Measurements from ENCODE around the gene ADGRD1.

Gene ADGRD1

GRCh38 chr12:130947028-130947613 is 6.6 kb upstream of the ADGRD1 start:
- peaks cover 2% of the 10 kb centered on the region for H3K9me3 ChIP-seq (ENCODE audit: low read length)
- no peaks in the 10 kb centered on the region for H3K36me3 ChIP-seq (ENCODE audit: insufficient read depth, low read length)
- peaks cover 3% of the 10 kb centered on the region for H3K27me3 ChIP-seq (ENCODE audit: insufficient read depth, low read length)
- no peak overlapping the region for H2AFZ ChIP-seq (ENCODE audit: low read depth, low read length)
- no peak overlapping the region for H3K4me3 ChIP-seq (ENCODE audit: low read length)
- peaks cover 12% of the 10 kb centered on the region for H3K4me1 ChIP-seq (ENCODE audit: insufficient read depth, low read length)

- Histone ChIP-seq H3K36me3 (ENCODE audit: insufficient read depth, low read length) (no peaks in the 10 kb centered on the region), H3K27me3 (ENCODE audit: insufficient read depth, low read length) (peaks cover 3% of the 10 kb centered on the region), H2AFZ (ENCODE audit: low read depth, low read length) (no peak overlapping the region), H3K9me3 (ENCODE audit: low read length) (peaks cover 2% of the 10 kb centered on the region), H3K4me3 (ENCODE audit: low read length) (no peak overlapping the region), H3K4me1 (ENCODE audit: insufficient read depth, low read length) (peaks cover 12% of the 10 kb centered on the region)
Observed at GRCh38 chr12:130948136-130948535, 5.6 kb upstream of the ADGRD1 start.

GRCh38 chr12:130948751-130949150 is 5.0 kb upstream of the ADGRD1 start:
- H3K27me3 ChIP-seq (ENCODE audit: insufficient read depth, low read length), result peaks cover 3% of the 10 kb centered on the region
- peaks cover 2% of the 10 kb centered on the region for H3K9me3 ChIP-seq (ENCODE audit: low read length)
- H3K4me1 ChIP-seq (ENCODE audit: insufficient read depth, low read length), result peaks cover 12% of the 10 kb centered on the region
- no peak overlapping the region for H2AFZ ChIP-seq (ENCODE audit: low read depth, low read length)
- no peak overlapping the region for H3K4me3 ChIP-seq (ENCODE audit: low read length)
- H3K36me3 ChIP-seq (ENCODE audit: insufficient read depth, low read length), result no peaks in the 10 kb centered on the region

- peaks cover 2% of the 10 kb centered on the region for H3K9me3 ChIP-seq (ENCODE audit: low read length)
- H3K36me3 ChIP-seq (ENCODE audit: insufficient read depth, low read length), result no peaks in the 10 kb centered on the region
- no peak overlapping the region for H2AFZ ChIP-seq (ENCODE audit: low read depth, low read length)
- peaks cover 12% of the 10 kb centered on the region for H3K4me1 ChIP-seq (ENCODE audit: insufficient read depth, low read length)
- H3K4me3 ChIP-seq (ENCODE audit: low read length), result no peak overlapping the region
- H3K27me3 ChIP-seq (ENCODE audit: insufficient read depth, low read length), result peaks cover 6% of the 10 kb centered on the region
Observed at GRCh38 chr12:130949806-130950205, 3.9 kb upstream of the ADGRD1 start.

GRCh38 chr12:130951636-130952035 is 2.1 kb upstream of the ADGRD1 start:
- Histone ChIP-seq H3K27me3 (ENCODE audit: insufficient read depth, low read length) (peaks cover 6% of the 10 kb centered on the region), H3K36me3 (ENCODE audit: insufficient read depth, low read length) (no peaks in the 10 kb centered on the region), H3K9me3 (ENCODE audit: low read length) (no peaks in the 10 kb centered on the region), H2AFZ (ENCODE audit: low read depth, low read length) (no peak overlapping the region), H3K4me3 (ENCODE audit: low read length) (no peak overlapping the region), H3K4me1 (ENCODE audit: insufficient read depth, low read length) (peaks cover 12% of the 10 kb centered on the region)

GRCh38 chr12:130952171-130952954 is 1.3 kb upstream of the ADGRD1 start:
- H3K9me3 ChIP-seq (ENCODE audit: low read length), result no peaks in the 10 kb centered on the region
- H3K4me3 ChIP-seq (ENCODE audit: low read length), result no peak overlapping the region
- peaks cover 8% of the 10 kb centered on the region for H3K4me1 ChIP-seq (ENCODE audit: insufficient read depth, low read length)
- peaks cover 6% of the 10 kb centered on the region for H3K27me3 ChIP-seq (ENCODE audit: insufficient read depth, low read length)
- H3K36me3 ChIP-seq (ENCODE audit: insufficient read depth, low read length), result no peaks in the 10 kb centered on the region
- no peak overlapping the region for H2AFZ ChIP-seq (ENCODE audit: low read depth, low read length)

GRCh38 chr12:130954544-130954831 is 781 bp downstream of the ADGRD1 start:
- H3K4me1 ChIP-seq (ENCODE audit: insufficient read depth, low read length), result peaks cover 3% of the 10 kb centered on the region
- H3K4me3 ChIP-seq (ENCODE audit: low read length), result no peak overlapping the region
- no peak overlapping the region for H2AFZ ChIP-seq (ENCODE audit: low read depth, low read length)
- no peaks in the 10 kb centered on the region for H3K36me3 ChIP-seq (ENCODE audit: insufficient read depth, low read length)
- H3K9me3 ChIP-seq (ENCODE audit: low read length), result no peaks in the 10 kb centered on the region
- H3K27me3 ChIP-seq (ENCODE audit: insufficient read depth, low read length), result peaks cover 7% of the 10 kb centered on the region

GRCh38 chr12:130955238-130955816 is 1.6 kb downstream of the ADGRD1 start:
- Histone ChIP-seq H3K27me3 (ENCODE audit: insufficient read depth, low read length) (peaks cover 10% of the 10 kb centered on the region), H3K4me1 (ENCODE audit: insufficient read depth, low read length) (peaks cover 3% of the 10 kb centered on the region), H3K36me3 (ENCODE audit: insufficient read depth, low read length) (no peaks in the 10 kb centered on the region), H3K9me3 (ENCODE audit: low read length) (no peaks in the 10 kb centered on the region), H2AFZ (ENCODE audit: low read depth, low read length) (no peak overlapping the region), H3K4me3 (ENCODE audit: low read length) (no peak overlapping the region)

GRCh38 chr12:130956009-130956408 is 2.3 kb downstream of the ADGRD1 start:
- Histone ChIP-seq H3K36me3 (ENCODE audit: insufficient read depth, low read length) (no peaks in the 10 kb centered on the region), H3K4me3 (ENCODE audit: low read length) (no peak overlapping the region), H3K9me3 (ENCODE audit: low read length) (no peaks in the 10 kb centered on the region), H3K27me3 (ENCODE audit: insufficient read depth, low read length) (peaks cover 12% of the 10 kb centered on the region), H2AFZ (ENCODE audit: low read depth, low read length) (no peak overlapping the region), H3K4me1 (ENCODE audit: insufficient read depth, low read length) (peaks cover 3% of the 10 kb centered on the region)

- peaks cover 13% of the 10 kb centered on the region for H3K27me3 ChIP-seq (ENCODE audit: insufficient read depth, low read length)
- H2AFZ ChIP-seq (ENCODE audit: low read depth, low read length), result no peak overlapping the region
- no peaks in the 10 kb centered on the region for H3K9me3 ChIP-seq (ENCODE audit: low read length)
- no peak overlapping the region for H3K4me3 ChIP-seq (ENCODE audit: low read length)
- no peaks in the 10 kb centered on the region for H3K36me3 ChIP-seq (ENCODE audit: insufficient read depth, low read length)
- H3K4me1 ChIP-seq (ENCODE audit: insufficient read depth, low read length), result peaks cover 3% of the 10 kb centered on the region
Observed at GRCh38 chr12:130956456-130957303, 3.0 kb downstream of the ADGRD1 start.

GRCh38 chr12:130957304-130957621 is 3.6 kb downstream of the ADGRD1 start:
- Histone ChIP-seq H2AFZ (ENCODE audit: low read depth, low read length) (no peak overlapping the region), H3K9me3 (ENCODE audit: low read length) (no peaks in the 10 kb centered on the region), H3K36me3 (ENCODE audit: insufficient read depth, low read length) (no peaks in the 10 kb centered on the region), H3K27me3 (ENCODE audit: insufficient read depth, low read length) (peaks cover 15% of the 10 kb centered on the region), H3K4me3 (ENCODE audit: low read length) (no peak overlapping the region), H3K4me1 (ENCODE audit: insufficient read depth, low read length) (peaks cover 3% of the 10 kb centered on the region)

- Histone ChIP-seq H2AFZ (ENCODE audit: low read depth, low read length) (no peak overlapping the region), H3K27me3 (ENCODE audit: insufficient read depth, low read length) (peaks cover 17% of the 10 kb centered on the region), H3K9me3 (ENCODE audit: low read length) (no peaks in the 10 kb centered on the region), H3K36me3 (ENCODE audit: insufficient read depth, low read length) (no peaks in the 10 kb centered on the region), H3K4me1 (ENCODE audit: insufficient read depth, low read length) (peaks cover 3% of the 10 kb centered on the region), H3K4me3 (ENCODE audit: low read length) (no peak overlapping the region)
Observed at GRCh38 chr12:130958557-130959140, 4.9 kb downstream of the ADGRD1 start.

GRCh38 chr12:130959632-130960031 is 5.9 kb downstream of the ADGRD1 start:
- Histone ChIP-seq H2AFZ (ENCODE audit: low read depth, low read length) (no peak overlapping the region), H3K9me3 (ENCODE audit: low read length) (no peaks in the 10 kb centered on the region), H3K4me3 (ENCODE audit: low read length) (no peak overlapping the region), H3K27me3 (ENCODE audit: insufficient read depth, low read length) (peaks cover 15% of the 10 kb centered on the region), H3K36me3 (ENCODE audit: insufficient read depth, low read length) (no peaks in the 10 kb centered on the region), H3K4me1 (ENCODE audit: insufficient read depth, low read length) (peaks cover 3% of the 10 kb centered on the region)
